Measurements from ENCODE around the gene FMN2. TPM values are rescaled to one million over a fixed set of nuclear protein-coding genes. Genes with fewer than 3 reads are reported as not detected.

FMN2 gene
- total RNA-seq, 4 donors from 2014 or later: 0.46 to 1.4 (median 0.49) TPM; not detected in 1

GRCh38 chr1:240145120-240145519 is 53.4 kb downstream of the FMN2 start:
- no peak for DNase-seq (ENCODE audit: low spot score in 2 of 2)
- 94 to 97% methylated on average over 14 of the region's 14 CpGs for WGBS, 2 donors
- no peak for TF ChIP-seq POLR2A (IDR thresholded peaks at IDR 0.05)
- TF ChIP-seq CTCF (IDR thresholded peaks at IDR 0.05): no peak
- H3K4me3 ChIP-seq (ENCODE audit: low read depth, poor library complexity, severe bottlenecking): no peak overlapping the region
- intact Hi-C loops (cut with DNase I; ENCODE audit: low total_unique reads): no loop called here

GRCh38 chr1:240148333-240148732 is 56.6 kb downstream of the FMN2 start:
- no peak overlapping the region for H3K4me3 ChIP-seq (ENCODE audit: low read depth, poor library complexity, severe bottlenecking)
- 98 to 100% methylated on average over 2 of the region's 2 CpGs for WGBS, 2 donors
- intact Hi-C loops (cut with DNase I; ENCODE audit: low total_unique reads): no loop called here
- no peak for DNase-seq (ENCODE audit: low spot score in 2 of 2)
- TF ChIP-seq CTCF (IDR thresholded peaks at IDR 0.05) (no peak), POLR2A (IDR thresholded peaks at IDR 0.05) (no peak)

GRCh38 chr1:240149484-240150094 is 57.9 kb downstream of the FMN2 start:
- H3K4me3 ChIP-seq (ENCODE audit: low read depth, poor library complexity, severe bottlenecking): no peak overlapping the region
- intact Hi-C loops (cut with DNase I; ENCODE audit: low total_unique reads): no loop called here
- no peak for DNase-seq (ENCODE audit: low spot score in 2 of 2)
- WGBS, 2 donors: 32 to 61% methylated on average over 3 of the region's 3 CpGs
- TF ChIP-seq CTCF (IDR thresholded peaks at IDR 0.05) (no peak), POLR2A (IDR thresholded peaks at IDR 0.05) (no peak)

- 79 to 80% methylated on average over 7 of the region's 7 CpGs for whole genome bisulfite sequencing, 2 donors
- DNase-seq (ENCODE audit: low spot score in 2 of 2): no peak
- intact Hi-C loops (cut with DNase I; ENCODE audit: low total_unique reads): no loop called here
- no peak overlapping the region for H3K4me3 ChIP-seq (ENCODE audit: low read depth, poor library complexity, severe bottlenecking)
- TF ChIP-seq CTCF (IDR thresholded peaks at IDR 0.05) (no peak), POLR2A (IDR thresholded peaks at IDR 0.05) (no peak)
Measured at GRCh38 chr1:240151136-240151735, 59.6 kb downstream of the FMN2 start.

GRCh38 chr1:240152611-240153297 is 61.1 kb downstream of the FMN2 start:
- intact Hi-C loops (cut with DNase I; ENCODE audit: low total_unique reads): no loop called here
- no peak overlapping the region for H3K4me3 ChIP-seq (ENCODE audit: low read depth, poor library complexity, severe bottlenecking)
- TF ChIP-seq CTCF (IDR thresholded peaks at IDR 0.05) (no peak), POLR2A (IDR thresholded peaks at IDR 0.05) (no peak)
- WGBS, 2 donors: 77 to 80% methylated on average over 5 of the region's 5 CpGs
- no peak for DNase-seq (ENCODE audit: low spot score in 2 of 2)

All from lower leg skin (tissue), 4 donors.